Stomach (tissue), 9 donors: ENCODE data around the gene CS. TPM values are rescaled to one million over a fixed set of nuclear protein-coding genes. Genes with fewer than 3 reads are reported as not detected.

ENCODE experiments used
- DNase-seq, 2 donors: peaks; one replicate each; pipeline versions ENCODE4 v3.0.0 to v3.0.0-alpha.2; 2013 to 2019
- H3K27ac ChIP-seq, 5 donors: fragments of 200-600 bp in 4 of 5; sonication (generic) in 4 of 5; one replicate each; pipeline ENCODE4 v1.5.1; 2013 to 2019; ENCODE audit warnings: mild to moderate bottlenecking in 1 of 5, moderate library complexity in 1 of 5
- H3K27me3 ChIP-seq, 3 donors: fragments of 200-600 bp; sonication (generic); one replicate each; pipeline ENCODE4 v1.5.1; 2017 to 2019; ENCODE audit warnings: mixed run types in 1 of 3
- H3K36me3 ChIP-seq, 4 donors: fragments of 200-600 bp; sonication (generic); 1 replicate in 3 of 4; 2 replicates in 1 of 4; pipeline ENCODE4 v1.5.1; 2016 to 2019
- H3K4me1 ChIP-seq, 4 donors: fragments of 200-600 bp; sonication (generic); one replicate each; pipeline ENCODE4 v1.5.1; 2016 to 2019
- H3K4me3 ChIP-seq, 4 donors: fragments of 200-600 bp; sonication (generic) in 3 of 4; one replicate each; pipeline ENCODE4 v1.5.1; 2016 to 2019; ENCODE audit warnings: mild to moderate bottlenecking in 1 of 4
- H3K9me3 ChIP-seq, 4 donors: fragments of 200-600 bp; sonication (generic); one replicate each; pipeline ENCODE4 v1.5.1; 2016 to 2019
- CTCF ChIP-seq, 7 experiments: fragments of 450-650 bp in 4 of 7; fragments of 200-600 bp in 3 of 7; sonication (generic) in 3 of 7; IDR thresholded peaks; one replicate each; pipeline ENCODE4 v1.5.1; 2016 to 2019; ENCODE audit warnings: antibody characterized with exemption in 7 of 7, control low read depth in 2 of 7, mild to moderate bottlenecking in 1 of 7
- EP300 ChIP-seq: sonication (generic); formaldehyde crosslinking; IDR thresholded peaks from one replicate; pipeline ENCODE4 v1.6.1; 2017; ENCODE audit warnings: antibody characterized with exemption
- POLR2A ChIP-seq, 4 donors: fragments of 450-650 bp; IDR thresholded peaks; one replicate each; pipeline ENCODE4 v1.6.1; 2016; ENCODE audit warnings: antibody characterized with exemption in 4 of 4, control low read depth in 2 of 4, mild to moderate bottlenecking in 1 of 4, moderate library complexity in 1 of 4
- POLR2AphosphoS5 ChIP-seq, 3 donors: sonication (generic); formaldehyde crosslinking; IDR thresholded peaks; one replicate each; pipeline ENCODE4 v1.6.1; 2016; ENCODE audit warnings: antibody characterized with exemption in 3 of 3
- WGBS, 5 donors: extraction: QIAGEN DNeasy Blood & Tissue Kit in 3 of 5; methylation state at CpG; one replicate each; pipeline versions ENCODE4 v1.1.5 to v1.1.7; 2013 to 2018; 5-methylcytosine and 5-hydroxymethylcytosine counted together
- intact Hi-C: fragments of 100-400 bp; cut with DNase I; formaldehyde crosslinking; loops from one replicate; pipeline ENCODE4 v1.15.1; 2023; ENCODE audit warnings: low total_unique reads
- polyA plus RNA-seq, 3 donors: library from polyadenylated mRNA; stranded (reverse); fragments of 200-250 nt; gene quantifications; one replicate each; pipeline ENCODE4 v1.2.3, GENCODE V29; 2013
- total RNA-seq, 5 donors: library from RNA; depleted of rRNA; stranded (reverse); fragments of >200 nt; gene quantifications; one replicate each; pipeline versions ENCODE4 v1.1.0 to v1.2.3, GENCODE V29; 2014 to 2016
- donor health status: healthy with polysubstance abuse.
- donor health status: Bipolar disorder and iron deficiency.
- donor health status: healthy.

The CS gene
- total and polyA plus RNA-seq, 8 donors, result 51.9 to 174 (median 114) TPM

GRCh38 chr12:56258068-56258819 lies 41.9 kb downstream of the CS start, which contains the start of gene ANKRD52:
TSS of gene ANKRD52 (minus strand) at chr12:56258384. CDS start at chr12:56258269, 115 bp downstream.
- WGBS, 5 donors, result 0 to 1% (median 0%) methylated on average over 11 to 78 of the region's 78 CpGs
- Histone ChIP-seq H3K4me3 (peak within 1 kb of the TSS; percentile 79 to 98 (median 95)), H3K9me3 (no peaks in the 10 kb centered on the region), H3K27ac (peak within 1 kb of the TSS; percentile 83 to 91 (median 88)), H3K27me3 (no peaks in the 10 kb centered on the region), H3K4me1 (peaks cover 16 to 31% (median 28%) of the 10 kb centered on the region in 4 donors), H3K36me3 (peaks cover 27 to 32% (median 30%) of the 10 kb centered on the region in 4 donors)
- intact Hi-C loops, result no loop called here
- TF ChIP-seq POLR2A (IDR thresholded peaks at IDR 0.05) (no peak), EP300 (no peak), POLR2AphosphoS5 (IDR thresholded peaks at IDR 0.05) (peak in 1 of 3 donors; percentile 14), CTCF (IDR thresholded peaks at IDR 0.05) (peak in 5 of 7 experiments; percentile 14 to 91 (median 58))
- peak; percentile 78 to 95 for DNase-seq

- DNase-seq, result peak in 1 of 2 donors; percentile 49
- H3K27ac ChIP-seq, result peak overlapping the region; percentile 83 to 91 (median 86)
- peak overlapping the region; percentile 79 to 98 (median 95) for H3K4me3 ChIP-seq
- WGBS, 5 donors, result 0 to 1% (median 0%) methylated on average over 15 to 27 of the region's 27 CpGs
- no peaks in the 10 kb centered on the region for H3K9me3 ChIP-seq
- TF ChIP-seq CTCF (IDR thresholded peaks at IDR 0.05) (no peak), EP300 (no peak), POLR2AphosphoS5 (IDR thresholded peaks at IDR 0.05) (no peak), POLR2A (IDR thresholded peaks at IDR 0.05) (no peak)
- peaks cover 16 to 31% (median 28%) of the 10 kb centered on the region in 4 donors for H3K4me1 ChIP-seq
- intact Hi-C loops, result no loop called here
- peaks cover 34 to 39% (median 36%) of the 10 kb centered on the region in 4 donors for H3K36me3 ChIP-seq
- H3K27me3 ChIP-seq, result no peaks in the 10 kb centered on the region
These were observed 42.6 kb downstream of the CS start for GRCh38 chr12:56257491-56258067.

GRCh38 chr12:56257071-56257470 lies 43.1 kb downstream of the CS start:
- Histone ChIP-seq H3K4me1 (peaks cover 16 to 31% (median 28%) of the 10 kb centered on the region in 4 donors), H3K9me3 (no peaks in the 10 kb centered on the region), H3K4me3 (peak overlapping the region; percentile 79 to 98 (median 95)), H3K27ac (peak overlapping the region in 3 of 5 donors; percentile 83 to 91 (median 88)), H3K36me3 (peaks cover 39 to 44% (median 41%) of the 10 kb centered on the region in 4 donors), H3K27me3 (no peaks in the 10 kb centered on the region)
- 38 to 57% (median 49%) methylated on average over 8 of the region's 8 CpGs for WGBS, 5 donors
- no peak for DNase-seq
- TF ChIP-seq POLR2A (IDR thresholded peaks at IDR 0.05) (no peak), POLR2AphosphoS5 (IDR thresholded peaks at IDR 0.05) (no peak), EP300 (no peak), CTCF (IDR thresholded peaks at IDR 0.05) (no peak)
- intact Hi-C loops, result no loop called here

GRCh38 chr12:56256326-56256960 lies 43.7 kb downstream of the CS start:
- 40 to 57% (median 44%) methylated on average over 4 of the region's 4 CpGs for WGBS, 5 donors
- intact Hi-C loops, result no loop called here
- peak overlapping the region in 1 of 4 donors; percentile 98 for H3K4me3 ChIP-seq
- H3K27ac ChIP-seq, result peak overlapping the region in 2 of 5 donors; percentile 6 to 91
- DNase-seq, result no peak
- H3K36me3 ChIP-seq, result peaks cover 44 to 50% (median 48%) of the 10 kb centered on the region in 4 donors
- H3K4me1 ChIP-seq, result peaks cover 16 to 31% (median 28%) of the 10 kb centered on the region in 4 donors
- no peaks in the 10 kb centered on the region for H3K27me3 ChIP-seq
- no peak for TF ChIP-seq EP300
- no peak for TF ChIP-seq CTCF (IDR thresholded peaks at IDR 0.05)
- TF ChIP-seq POLR2AphosphoS5 (IDR thresholded peaks at IDR 0.05), result no peak
- no peak for TF ChIP-seq POLR2A (IDR thresholded peaks at IDR 0.05)
- no peaks in the 10 kb centered on the region for H3K9me3 ChIP-seq
